SK-MEL-5 (cell line): Measurements from ENCODE around the gene HFE. TPM values are rescaled to one million over a fixed set of nuclear protein-coding genes. Genes with fewer than 3 reads are reported as not detected.
"Not testable (repeated sequence)": the region's sequence is repeated elsewhere in the genome, so short reads cannot be mapped to it uniquely, and the experiment has no call there.

ENCODE experiments used
- DNase-seq: peaks from one replicate; pipeline ENCODE4 v3.0.0-alpha.2; 2016; ENCODE audit warnings: low read depth, low spot score
- in situ Hi-C: cut with HindIII; loops from 2 replicates; pipeline ENCODE4 v1.10.0; 2016; ENCODE audit warnings: low sequenced_read_pairs, high pct_unique_total_duplicates, low pct_unique_long_range_greater_than_20kb
- polyA plus RNA-seq, 2 experiments: library from polyadenylated mRNA; depleted of rRNA; stranded (reverse); fragments of >200 nt; gene quantifications; 2 replicates each; pipeline ENCODE4 v1.2.3, GENCODE V29; 2015
- total RNA-seq: library from RNA; depleted of rRNA; stranded (reverse); fragments of >200 nt; shearing (Covaris generic); gene quantifications from 2 replicates; pipeline ENCODE4 v1.2.3, GENCODE V29; 2014; rRNA removed

Gene HFE, protein sequence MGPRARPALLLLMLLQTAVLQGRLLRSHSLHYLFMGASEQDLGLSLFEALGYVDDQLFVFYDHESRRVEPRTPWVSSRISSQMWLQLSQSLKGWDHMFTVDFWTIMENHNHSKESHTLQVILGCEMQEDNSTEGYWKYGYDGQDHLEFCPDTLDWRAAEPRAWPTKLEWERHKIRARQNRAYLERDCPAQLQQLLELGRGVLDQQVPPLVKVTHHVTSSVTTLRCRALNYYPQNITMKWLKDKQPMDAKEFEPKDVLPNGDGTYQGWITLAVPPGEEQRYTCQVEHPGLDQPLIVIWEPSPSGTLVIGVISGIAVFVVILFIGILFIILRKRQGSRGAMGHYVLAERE
- total RNA-seq = 15.8 and 16.1 TPM in 2 replicates
- 16.0 and 25.4 TPM in 2 replicates for polyA plus RNA-seq (2015; cell fraction: cytosol; rRNA removed)
- polyA plus RNA-seq (2015; cell fraction: nucleus; rRNA removed) = 22.9 and 27.6 TPM in 2 replicates

DNA sequence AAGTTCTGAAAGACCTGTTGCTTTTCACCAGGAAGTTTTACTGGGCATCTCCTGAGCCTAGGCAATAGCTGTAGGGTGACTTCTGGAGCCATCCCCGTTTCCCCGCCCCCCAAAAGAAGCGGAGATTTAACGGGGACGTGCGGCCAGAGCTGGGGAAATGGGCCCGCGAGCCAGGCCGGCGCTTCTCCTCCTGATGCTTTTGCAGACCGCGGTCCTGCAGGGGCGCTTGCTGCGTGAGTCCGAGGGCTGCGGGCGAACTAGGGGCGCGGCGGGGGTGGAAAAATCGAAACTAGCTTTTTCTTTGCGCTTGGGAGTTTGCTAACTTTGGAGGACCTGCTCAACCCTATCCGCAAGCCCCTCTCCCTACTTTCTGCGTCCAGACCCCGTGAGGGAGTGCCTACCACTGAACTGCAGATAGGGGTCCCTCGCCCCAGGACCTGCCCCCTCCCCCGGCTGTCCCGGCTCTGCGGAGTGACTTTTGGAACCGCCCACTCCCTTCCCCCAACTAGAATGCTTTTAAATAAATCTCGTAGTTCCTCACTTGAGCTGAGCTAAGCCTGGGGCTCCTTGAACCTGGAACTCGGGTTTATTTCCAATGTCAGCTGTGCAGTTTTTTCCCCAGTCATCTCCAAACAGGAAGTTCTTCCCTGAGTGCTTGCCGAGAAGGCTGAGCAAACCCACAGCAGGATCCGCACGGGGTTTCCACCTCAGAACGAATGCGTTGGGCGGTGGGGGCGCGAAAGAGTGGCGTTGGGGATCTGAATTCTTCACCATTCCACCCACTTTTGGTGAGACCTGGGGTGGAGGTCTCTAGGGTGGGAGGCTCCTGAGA is at the start of gene HFE:
Gene HFE, plus strand, starts transcription at position 146 of the 832 bp plus-strand sequence. Its CDS starts 12 bp downstream, at position 158.
- DNase-seq = peak; percentile 69
- in situ Hi-C loops = no loop called here

DNA sequence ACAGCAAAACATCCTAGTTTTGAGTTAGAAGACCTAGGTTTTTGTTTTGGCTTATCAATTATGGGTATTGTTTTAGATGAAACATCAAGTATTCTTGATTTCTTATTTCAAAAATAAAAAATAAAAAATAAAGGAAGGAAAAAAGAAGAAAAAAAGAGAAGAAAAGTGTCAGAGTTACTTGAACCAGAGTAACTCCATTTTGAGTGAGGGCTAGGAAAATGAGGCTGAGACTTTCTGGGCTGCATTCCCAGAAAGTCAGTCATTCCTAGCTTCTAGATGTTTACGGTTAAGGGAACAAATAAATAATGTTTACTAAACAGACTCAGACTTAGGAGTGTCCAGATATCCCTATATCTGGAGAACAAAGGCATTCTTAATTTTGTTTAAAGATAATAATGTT is 45.3 kb upstream of the HFE start:
- DNase-seq = no peak
- in situ Hi-C loops = no loop called here

DNA sequence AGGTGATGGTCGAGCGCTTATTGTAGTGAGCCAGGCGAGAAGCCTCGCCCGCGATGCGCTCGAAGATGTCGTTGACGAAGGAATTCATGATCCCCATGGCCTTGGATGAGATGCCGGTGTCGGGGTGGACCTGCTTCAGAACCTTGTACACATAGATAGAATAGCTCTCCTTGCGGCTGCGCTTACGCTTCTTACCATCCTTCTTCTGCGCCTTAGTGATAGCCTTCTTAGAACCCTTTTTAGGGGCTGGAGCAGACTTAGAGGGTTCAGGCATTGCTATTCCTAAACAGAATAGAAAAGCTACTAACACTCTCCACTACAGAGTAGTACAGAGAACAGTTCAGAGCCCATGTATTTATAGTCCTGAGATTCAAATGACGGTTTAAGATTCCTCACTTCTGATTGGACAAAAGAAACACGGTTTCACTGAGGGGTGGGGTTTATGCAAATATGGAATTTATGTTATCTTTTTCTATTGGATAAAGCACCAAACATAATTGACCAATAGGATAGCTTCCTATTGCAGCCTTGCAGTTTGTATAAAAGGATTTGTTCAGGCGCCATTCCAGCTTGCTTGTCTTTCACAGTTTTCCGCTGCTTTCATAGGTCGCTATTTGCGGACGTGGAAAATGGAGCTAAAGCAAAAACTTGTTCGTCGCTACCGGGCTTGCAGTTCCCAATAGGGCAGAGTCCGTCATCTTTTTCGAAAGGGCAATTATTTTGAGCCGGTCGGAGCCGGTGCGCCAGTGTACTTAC is 43.7 kb upstream of the HFE start:
- in situ Hi-C loops = no loop called here
- peak; percentile 99 for DNase-seq

DNA sequence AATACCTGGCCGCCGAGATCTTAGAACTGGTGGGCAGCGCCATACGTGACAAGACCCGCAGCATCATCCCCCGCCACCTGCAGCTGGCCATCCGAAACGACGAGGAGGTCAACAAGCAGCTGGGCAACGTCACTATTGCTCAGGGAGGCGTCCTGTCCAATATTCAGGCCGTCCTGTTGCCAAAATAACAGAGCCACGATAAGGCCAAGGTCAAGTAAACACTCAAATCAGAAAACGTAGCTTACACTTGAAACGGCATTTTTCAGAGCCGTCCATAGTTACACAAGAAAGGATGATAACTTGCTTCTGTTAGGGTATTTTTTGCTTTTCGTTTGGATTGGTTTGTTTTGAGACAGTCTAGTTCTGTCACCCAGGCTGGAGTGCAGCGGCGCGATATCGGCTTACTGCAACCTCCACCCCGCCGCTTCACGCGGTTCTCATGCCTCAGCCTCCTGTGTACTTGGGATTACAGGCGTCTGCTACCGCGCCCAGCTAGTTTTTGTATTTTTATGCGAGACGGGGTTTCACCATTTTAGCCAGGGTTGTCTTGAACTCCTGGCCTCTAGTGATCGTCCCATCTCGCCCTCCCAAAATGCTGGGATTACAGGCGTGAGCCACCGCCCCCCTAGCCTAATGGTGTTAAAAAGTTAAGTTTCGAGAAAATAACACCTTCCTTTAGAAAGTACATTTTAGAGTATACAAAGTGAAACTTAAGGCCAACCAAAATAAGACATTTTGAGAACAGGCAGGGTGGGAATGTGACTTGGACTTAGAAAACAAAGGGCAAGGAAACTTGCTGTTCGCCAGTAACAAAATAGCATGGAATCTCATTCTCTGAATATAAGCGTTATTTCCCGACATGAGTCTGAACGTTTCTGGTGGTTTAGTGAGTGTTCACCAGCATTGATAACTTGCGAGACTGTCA is 42.8 kb upstream of the HFE start:
- in situ Hi-C loops = no loop called here
- no peak for DNase-seq

DNA sequence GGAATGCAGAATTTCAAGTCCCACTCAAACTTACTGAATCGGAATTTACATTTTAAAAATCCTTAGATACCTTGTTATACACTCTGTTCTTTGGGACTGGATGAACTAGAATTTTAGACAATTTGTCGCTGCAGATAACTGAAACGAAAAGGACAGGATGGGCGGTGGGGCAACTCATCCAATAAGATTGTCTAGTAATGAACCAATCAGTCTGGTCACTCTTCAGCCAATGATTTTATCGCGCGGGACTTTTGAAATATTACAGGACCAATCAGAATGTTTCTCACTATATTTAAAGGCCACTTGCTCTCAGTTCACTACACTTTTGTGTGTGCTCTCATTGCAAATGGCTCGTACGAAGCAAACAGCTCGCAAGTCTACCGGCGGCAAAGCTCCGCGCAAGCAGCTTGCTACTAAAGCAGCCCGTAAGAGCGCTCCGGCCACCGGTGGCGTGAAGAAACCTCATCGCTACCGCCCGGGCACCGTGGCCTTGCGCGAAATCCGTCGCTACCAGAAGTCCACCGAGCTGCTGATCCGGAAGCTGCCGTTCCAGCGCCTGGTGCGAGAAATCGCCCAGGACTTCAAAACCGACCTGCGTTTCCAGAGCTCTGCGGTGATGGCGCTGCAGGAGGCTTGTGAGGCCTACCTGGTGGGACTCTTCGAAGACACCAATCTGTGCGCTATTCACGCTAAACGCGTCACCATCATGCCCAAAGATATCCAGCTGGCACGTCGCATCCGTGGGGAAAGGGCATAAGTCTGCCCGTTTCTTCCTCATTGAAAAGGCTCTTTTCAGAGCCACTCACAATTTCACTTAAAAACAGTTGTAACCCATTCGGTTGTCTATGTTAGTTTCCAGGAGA is 41.9 kb upstream of the HFE start:
- DNase-seq = peak; percentile 98
- in situ Hi-C loops = no loop called here

DNA sequence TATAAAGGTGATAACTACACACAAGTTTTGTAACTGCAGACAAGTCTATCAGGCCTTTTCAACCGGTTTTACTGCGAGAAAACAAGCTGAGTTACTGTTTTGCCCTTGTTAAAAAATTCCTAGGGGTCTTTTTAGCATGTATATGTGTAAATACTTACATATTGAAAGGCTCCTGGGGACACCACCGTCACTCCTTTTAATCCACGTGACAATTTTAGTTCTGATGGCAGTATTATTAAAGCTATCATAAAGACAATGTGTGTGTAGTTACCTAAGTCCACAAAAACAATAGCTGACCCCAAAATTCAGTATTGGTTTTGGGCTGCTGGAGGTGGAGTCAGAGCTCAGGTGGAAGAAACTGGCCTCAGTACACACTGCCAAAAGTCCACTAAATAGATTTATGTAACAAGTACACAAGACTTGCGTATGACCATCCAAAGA is 41.3 kb upstream of the HFE start:
- DNase-seq = peak; percentile 42
- in situ Hi-C loops = no loop called here

DNA sequence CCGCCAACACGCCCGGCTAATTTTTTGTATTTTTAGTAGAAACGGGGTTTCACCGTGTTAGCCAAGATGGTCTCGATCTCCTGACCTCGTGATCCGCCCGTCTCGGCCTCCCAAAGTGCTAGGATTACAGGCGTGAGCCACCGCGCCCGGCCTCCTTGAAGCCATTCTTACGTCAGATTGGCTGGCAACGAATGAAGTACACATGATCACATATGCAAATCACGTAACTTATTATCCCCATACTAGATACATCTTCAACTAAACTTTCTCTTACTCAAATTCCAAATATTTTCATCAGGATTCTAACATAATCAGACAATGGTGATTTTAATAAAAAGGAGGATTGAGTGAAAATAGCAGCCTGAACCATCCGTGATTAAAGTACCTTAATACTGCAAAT is 39.9 kb upstream of the HFE start:
- DNase-seq, in situ Hi-C loops: not testable (repeated sequence)

DNA sequence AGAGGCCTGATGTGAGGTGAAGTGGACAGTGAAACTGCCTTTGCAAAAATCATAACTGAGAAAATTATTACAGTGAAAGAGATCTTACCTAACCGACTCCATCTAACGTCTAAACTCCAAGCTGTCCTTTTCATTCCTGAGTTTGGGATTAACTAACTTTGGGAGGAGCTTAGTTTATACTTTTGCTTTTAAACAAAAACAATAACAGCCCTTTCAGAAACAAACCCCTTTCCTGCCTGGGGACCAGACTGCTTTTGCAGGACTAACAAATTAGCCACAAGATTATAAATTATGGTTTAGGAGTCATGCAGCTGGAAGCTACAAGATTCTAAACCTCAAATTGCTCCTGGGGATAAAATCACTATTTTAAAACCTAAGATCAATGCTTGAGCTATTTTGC is 38.6 kb upstream of the HFE start:
- no peak for DNase-seq
- in situ Hi-C loops = no loop called here

DNA sequence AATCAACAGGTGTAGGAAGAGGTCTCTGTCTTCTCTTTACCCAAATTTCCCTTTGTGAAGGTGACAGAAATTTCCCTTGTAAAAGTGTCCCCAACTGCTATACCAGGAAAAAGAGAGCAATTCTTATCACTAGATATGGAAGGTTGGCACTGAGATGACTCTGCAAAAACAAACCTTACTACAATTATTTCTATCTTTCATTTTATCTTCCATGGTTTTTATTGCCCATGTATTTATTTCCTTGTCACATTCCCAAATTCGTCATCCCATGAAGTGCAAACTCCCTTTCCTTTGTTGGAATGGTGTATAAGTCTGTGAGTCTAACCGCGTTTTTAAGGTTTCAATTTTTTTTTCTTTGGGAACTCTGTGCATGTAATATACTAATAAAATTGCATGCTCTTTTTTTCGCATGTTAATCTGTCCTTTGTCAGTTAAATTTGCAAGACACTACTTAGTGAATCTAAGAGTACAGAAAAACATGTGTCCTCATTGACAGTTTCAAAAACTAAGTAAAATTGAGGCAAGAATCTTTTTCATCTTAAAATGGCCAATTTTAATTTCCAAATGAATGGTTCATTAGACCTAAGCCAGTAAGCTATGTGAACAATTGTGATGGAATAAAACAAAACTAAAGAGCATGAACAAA is 35.4 kb upstream of the HFE start:
- in situ Hi-C loops = no loop called here
- no peak for DNase-seq

DNA sequence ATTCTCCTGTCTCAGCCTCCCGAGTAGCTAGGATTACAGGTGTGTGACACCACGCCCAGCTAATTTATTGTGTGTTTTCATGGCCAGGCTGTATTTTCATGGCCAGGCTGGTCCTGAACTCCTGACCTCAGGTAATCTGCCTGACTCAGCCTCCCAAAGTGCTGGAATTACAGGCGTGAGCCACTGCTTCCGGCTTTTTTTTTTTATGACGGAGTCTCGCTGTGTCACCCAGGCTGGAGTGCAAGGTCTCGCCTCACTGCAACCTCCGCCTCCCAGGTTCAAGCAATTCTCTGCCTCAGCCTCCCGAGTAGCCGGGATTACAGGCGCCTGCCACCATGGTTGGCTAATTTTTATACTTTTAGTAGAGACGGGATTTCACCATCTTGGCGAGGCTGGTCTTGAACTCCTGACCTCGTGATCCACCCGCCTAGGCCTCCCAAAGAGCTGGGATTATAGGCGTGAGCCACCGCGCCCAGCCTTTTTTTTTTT is 34.4 kb upstream of the HFE start:
- in situ Hi-C loops, DNase-seq: not testable (repeated sequence)

DNA sequence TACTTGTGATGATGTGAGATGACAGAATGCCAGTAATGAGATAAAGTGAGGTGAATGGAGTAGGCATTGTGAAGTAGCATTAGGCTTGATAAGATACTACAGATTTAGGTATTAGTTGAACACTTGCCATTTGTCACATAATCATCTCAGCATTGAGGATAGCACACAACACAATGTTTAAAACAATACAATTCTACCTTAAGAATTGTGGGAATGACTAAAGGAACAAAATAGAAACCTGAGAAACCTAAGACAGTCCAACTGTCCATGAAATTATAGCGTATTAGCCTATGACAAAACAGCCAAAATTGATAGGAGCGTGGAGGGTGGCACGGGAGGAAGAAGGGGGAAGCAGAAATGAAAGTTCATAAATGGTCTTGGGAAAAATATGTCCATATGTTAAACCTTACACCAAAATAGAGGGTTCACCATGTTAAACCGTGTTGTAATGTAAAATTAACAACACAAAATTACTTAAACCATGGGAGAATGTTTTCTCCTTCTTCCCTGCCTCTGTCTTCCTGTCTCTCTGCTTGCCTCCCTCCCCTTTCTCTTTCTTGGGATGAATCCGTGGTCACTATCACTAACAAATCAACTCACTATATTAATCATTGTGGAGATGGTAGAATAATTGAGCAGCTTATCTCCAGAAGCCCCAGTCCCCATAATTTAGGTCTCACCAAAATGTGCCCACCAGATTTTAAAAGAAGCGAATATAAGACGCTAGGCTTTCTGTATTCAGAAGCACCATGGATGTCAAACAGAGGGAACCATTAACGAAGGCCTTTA is 33.0 kb upstream of the HFE start:
- in situ Hi-C loops = no loop called here
- DNase-seq = peak; percentile 5

DNA sequence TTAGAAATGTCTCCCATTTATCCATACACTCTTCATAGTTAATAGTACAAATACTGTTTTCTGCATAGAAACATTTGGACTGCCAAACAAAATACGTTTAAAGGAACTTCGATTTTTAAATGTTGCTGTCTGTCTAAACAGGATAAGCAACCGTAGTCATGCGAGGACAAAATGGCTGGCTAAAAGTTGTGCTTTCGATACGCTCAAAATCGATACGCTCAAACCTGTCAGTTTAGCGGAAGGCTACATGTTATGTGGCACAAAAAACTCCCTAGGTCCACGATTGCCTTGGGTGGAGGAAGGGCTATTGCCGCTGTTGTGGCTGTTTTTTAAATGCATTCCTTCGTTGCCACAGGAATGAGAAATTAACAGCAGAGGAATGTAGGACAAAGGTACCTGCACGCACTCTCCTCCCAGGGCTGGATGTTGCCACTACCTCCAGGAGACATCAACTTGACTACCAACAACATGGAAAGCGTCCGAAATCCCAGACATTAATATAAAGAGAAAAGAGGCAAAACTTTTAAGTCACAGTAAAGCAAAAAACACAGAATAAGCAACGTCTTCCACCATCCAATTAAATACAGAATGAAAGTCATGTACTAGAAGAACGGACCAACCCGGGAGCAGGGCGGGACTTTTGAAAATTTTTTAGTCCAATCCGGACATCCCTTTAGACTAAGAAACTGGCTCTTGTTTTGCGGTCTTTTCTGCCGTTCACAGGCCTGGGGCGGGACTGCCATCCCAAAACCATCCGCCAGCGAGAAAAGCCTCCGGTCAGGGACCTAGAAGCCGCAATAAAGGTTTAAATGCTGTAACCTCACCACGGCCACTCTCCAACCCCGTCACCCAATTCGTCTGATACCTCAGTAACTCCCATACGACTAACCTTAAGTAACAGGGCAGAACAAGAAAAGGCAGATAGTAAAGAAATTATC is 32.2 kb upstream of the HFE start:
- in situ Hi-C loops = no loop called here
- peak; percentile 99 for DNase-seq

DNA sequence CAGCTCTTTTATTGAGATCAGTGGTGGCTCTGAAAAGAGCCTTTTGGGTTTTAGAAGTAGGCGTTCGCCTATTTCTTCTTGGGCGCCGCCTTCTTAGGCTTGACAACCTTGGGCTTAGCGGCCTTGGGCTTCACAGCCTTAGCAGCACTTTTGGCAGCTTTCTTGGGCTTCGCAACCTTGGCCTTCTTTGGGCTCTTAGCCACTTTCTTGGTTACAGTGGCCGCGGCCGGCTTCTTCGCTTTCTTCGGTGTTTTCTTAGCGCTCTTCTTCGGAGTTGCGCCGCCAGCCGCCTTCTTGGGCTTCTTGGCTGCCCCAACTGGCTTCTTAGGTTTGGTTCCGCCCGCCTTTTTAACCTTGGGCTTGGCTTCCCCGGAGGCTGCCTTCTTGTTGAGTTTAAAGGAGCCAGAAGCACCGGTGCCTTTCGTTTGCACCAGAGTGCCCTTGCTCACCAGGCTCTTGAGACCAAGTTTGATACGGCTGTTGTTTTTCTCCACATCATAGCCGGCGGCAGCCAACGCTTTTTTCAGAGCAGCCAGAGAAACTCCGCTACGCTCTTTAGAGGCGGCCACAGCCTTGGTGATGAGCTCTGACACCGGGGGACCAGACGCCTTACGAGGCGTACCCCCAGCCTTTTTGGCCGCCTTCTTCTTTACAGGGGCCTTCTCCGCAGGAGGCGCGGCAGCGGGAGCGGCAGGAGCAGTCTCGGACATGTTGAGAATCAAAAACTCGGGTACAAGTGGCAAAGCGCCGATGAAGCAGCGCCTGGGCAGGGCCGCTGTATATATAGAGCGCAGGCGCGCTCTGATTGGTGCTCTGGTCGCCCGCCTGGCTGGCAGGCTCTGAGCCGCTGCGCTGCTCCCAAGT is 31.3 kb upstream of the HFE start:
- in situ Hi-C loops = no loop called here
- DNase-seq = peak; percentile 97
